Left ventricle myocardium superior (tissue), 1 donor: ENCODE results near the gene AUTS2. TPM values are rescaled to one million over a fixed set of nuclear protein-coding genes. Genes with fewer than 3 reads are reported as not detected.
"Not testable (repeated sequence)": the region's sequence is repeated elsewhere in the genome, so short reads cannot be mapped to it uniquely, and the experiment has no call there.

Experiments
- ATAC-seq: fragments of 200-7000 bp; cut with Tn5 transposase; one replicate; pipeline ENCODE4 v1.9.1; 2020; ENCODE audit warnings: mild to moderate bottlenecking, moderate library complexity
- DNase-seq: peaks from one replicate; pipeline ENCODE4 v3.0.0-alpha.2; 2020
- intact Hi-C: fragments of 100-400 bp; cut with micrococcal nuclease; formaldehyde crosslinking; loops from one replicate; pipeline ENCODE4 v1.11.0; 2022
- total RNA-seq: library from RNA; stranded (reverse); fragmentation: NEBNext Ultra II Directional; extraction: Animal tissue kit (Norgen Biotek cat#: 25700); gene quantifications from one replicate; pipeline ENCODE4 v1.2.1, GENCODE V29; 2021
- donor health status: DM: no; HTN: yes; CAD: no; lungs with severe emphysema.

AUTS2 gene
- total RNA-seq, 1 donor from 2014 or later: 7.9 TPM

GRCh38 chr7:70243443-70243842 lies 645.2 kb downstream of the AUTS2 start:
- ATAC-seq (no peak), DNase-seq (no peak)
- intact Hi-C loops: no loop called here

GRCh38 chr7:70257921-70258320 lies 659.6 kb downstream of the AUTS2 start:
- intact Hi-C loops: no loop called here
- ATAC-seq (no peak), DNase-seq (no peak)

GRCh38 chr7:70259502-70259901 lies 661.2 kb downstream of the AUTS2 start:
- intact Hi-C loops: no loop called here
- DNase-seq (peak; percentile 27), ATAC-seq (peak; percentile 82)

- intact Hi-C loops: no loop called here
- ATAC-seq (no peak), DNase-seq (no peak)
Measured at GRCh38 chr7:70263471-70264255, 665.4 kb downstream of the AUTS2 start.

- intact Hi-C loops: no loop called here
- no peak for ATAC-seq
Measured at GRCh38 chr7:70266186-70266585, 667.9 kb downstream of the AUTS2 start.

GRCh38 chr7:70267381-70268120 lies 669.3 kb downstream of the AUTS2 start:
- DNase-seq (no peak), ATAC-seq (no peak)
- intact Hi-C loops: no loop called here

More at GRCh38 chr7:70266186-70266585, 667.9 kb downstream of the AUTS2 start:
- no peak for DNase-seq

- intact Hi-C loops: no loop called here
- DNase-seq: no peak
Measured at GRCh38 chr7:70268179-70268578, 669.9 kb downstream of the AUTS2 start.

GRCh38 chr7:70270149-70270548 lies 671.9 kb downstream of the AUTS2 start:
- intact Hi-C loops: no loop called here
- DNase-seq (no peak), ATAC-seq (no peak)

More at GRCh38 chr7:70268179-70268578, 669.9 kb downstream of the AUTS2 start:
- ATAC-seq: no peak

GRCh38 chr7:70271617-70272081 lies 673.4 kb downstream of the AUTS2 start:
- no peak for DNase-seq
- ATAC-seq: no peak
- intact Hi-C loops: no loop called here

GRCh38 chr7:70275570-70275969 lies 677.3 kb downstream of the AUTS2 start:
- intact Hi-C loops, DNase-seq, ATAC-seq: not testable (repeated sequence)

- ATAC-seq (no peak), DNase-seq (no peak)
- intact Hi-C loops: no loop called here
Measured at GRCh38 chr7:70285187-70285586, 686.9 kb downstream of the AUTS2 start.

- intact Hi-C loops: no loop called here
- DNase-seq (no peak), ATAC-seq (no peak)
Measured at GRCh38 chr7:70285854-70286253, 687.6 kb downstream of the AUTS2 start.

- intact Hi-C loops: no loop called here
- no peak for ATAC-seq
- no peak for DNase-seq
Measured at GRCh38 chr7:70288781-70289456, 690.6 kb downstream of the AUTS2 start.

- intact Hi-C loops: no loop called here
- DNase-seq: no peak
- ATAC-seq: no peak
Measured at GRCh38 chr7:70292716-70293115, 694.4 kb downstream of the AUTS2 start.

GRCh38 chr7:70294211-70294911 lies 696.1 kb downstream of the AUTS2 start:
- no peak for ATAC-seq
- intact Hi-C loops: no loop called here
- no peak for DNase-seq

- intact Hi-C loops: no loop called here
Measured at GRCh38 chr7:70298780-70299471, 700.7 kb downstream of the AUTS2 start.

GRCh38 chr7:70299472-70299807 lies 701.2 kb downstream of the AUTS2 start:
- ATAC-seq (no peak), DNase-seq (no peak)
- intact Hi-C loops: no loop called here

More at GRCh38 chr7:70298780-70299471, 700.7 kb downstream of the AUTS2 start:
- no peak for ATAC-seq
- no peak for DNase-seq

GRCh38 chr7:70301673-70302185 lies 703.5 kb downstream of the AUTS2 start:
- DNase-seq (no peak), ATAC-seq (no peak)
- intact Hi-C loops: no loop called here

- intact Hi-C loops: no loop called here
- DNase-seq (no peak), ATAC-seq (no peak)
Measured at GRCh38 chr7:70303309-70303708, 705.0 kb downstream of the AUTS2 start.
